ENCODE results near the gene SPTLC1.

SPTLC1 gene

GRCh38 chr9:92095236-92095635, 20.0 kb downstream of the SPTLC1 start:
- in situ Hi-C loops (cut with HindIII; ENCODE audit: low sequenced_read_pairs), result no loop called here

GRCh38 chr9:92094655-92095054, 20.6 kb downstream of the SPTLC1 start:
- in situ Hi-C loops (cut with HindIII; ENCODE audit: low sequenced_read_pairs), result no loop called here

- in situ Hi-C loops (cut with HindIII; ENCODE audit: low sequenced_read_pairs), result no loop called here
These were observed 37.3 kb downstream of the SPTLC1 start for GRCh38 chr9:92077888-92078287.

- in situ Hi-C loops (cut with HindIII; ENCODE audit: low sequenced_read_pairs), result no loop called here
These were observed 43.6 kb downstream of the SPTLC1 start for GRCh38 chr9:92071634-92072033.

DNA sequence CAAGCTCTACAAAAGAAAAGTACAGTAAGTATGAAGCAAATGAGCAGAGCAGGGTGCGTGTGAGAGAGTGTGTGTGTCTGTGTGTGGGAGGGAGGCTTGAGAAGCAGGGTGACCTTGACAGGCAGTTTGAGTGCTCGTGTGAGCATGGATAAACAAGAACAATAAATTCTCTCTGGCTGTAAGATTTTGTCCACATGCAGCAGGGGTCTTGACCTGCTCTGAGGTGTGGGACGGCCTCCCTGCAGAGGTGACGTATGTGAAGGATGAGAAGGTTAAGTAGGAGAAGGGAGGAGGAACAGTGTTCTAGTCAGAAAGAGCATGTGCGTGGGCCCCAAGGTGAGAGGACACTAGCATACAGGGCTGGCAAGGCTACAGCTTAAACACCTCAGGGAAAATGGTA, 49.0 kb downstream of the SPTLC1 start:
- in situ Hi-C loops (cut with HindIII; ENCODE audit: low sequenced_read_pairs), result no loop called here

- in situ Hi-C loops (cut with HindIII; ENCODE audit: low sequenced_read_pairs), result no loop called here
These were observed 50.5 kb downstream of the SPTLC1 start for GRCh38 chr9:92064711-92065110.

GRCh38 chr9:92061184-92061583, 54.0 kb downstream of the SPTLC1 start:
- in situ Hi-C loops (cut with HindIII; ENCODE audit: low sequenced_read_pairs), result no loop called here

GRCh38 chr9:92059661-92060060, 55.6 kb downstream of the SPTLC1 start:
- in situ Hi-C loops (cut with HindIII; ENCODE audit: low sequenced_read_pairs), result no loop called here

DNA sequence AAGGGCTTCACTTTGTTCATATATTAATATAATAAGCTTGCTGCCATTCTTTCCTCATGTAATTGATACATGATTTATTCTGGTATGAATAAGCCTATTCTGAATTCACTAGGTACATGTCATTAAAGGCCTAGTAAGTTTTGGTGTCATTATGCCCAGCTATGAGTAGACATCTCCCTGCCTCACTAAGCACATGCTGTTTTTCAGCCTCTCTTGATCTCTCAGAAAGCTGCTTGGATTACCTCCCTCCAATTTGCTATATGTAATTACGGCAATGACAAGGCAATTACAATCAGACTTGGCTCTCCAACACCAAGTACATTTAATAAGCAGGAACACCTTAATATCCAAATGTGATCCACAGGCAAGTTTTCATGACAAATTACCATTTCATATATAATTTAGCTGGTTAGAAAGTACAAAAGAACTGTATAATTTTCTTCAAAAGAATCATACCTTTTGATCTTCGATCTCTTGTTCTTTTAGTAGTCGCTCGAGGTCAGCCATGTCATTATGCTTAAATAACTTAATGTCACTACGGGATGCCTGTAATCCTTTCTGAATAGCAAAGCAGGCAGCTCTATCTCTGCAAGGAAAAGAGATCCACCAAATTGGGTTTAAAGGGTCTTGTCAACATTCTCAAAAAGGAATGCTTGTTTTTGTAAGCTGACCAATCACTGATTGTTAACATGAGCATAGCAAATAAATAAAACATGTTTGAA, 56.3 kb downstream of the SPTLC1 start:
- in situ Hi-C loops (cut with HindIII; ENCODE audit: low sequenced_read_pairs), result no loop called here

DNA sequence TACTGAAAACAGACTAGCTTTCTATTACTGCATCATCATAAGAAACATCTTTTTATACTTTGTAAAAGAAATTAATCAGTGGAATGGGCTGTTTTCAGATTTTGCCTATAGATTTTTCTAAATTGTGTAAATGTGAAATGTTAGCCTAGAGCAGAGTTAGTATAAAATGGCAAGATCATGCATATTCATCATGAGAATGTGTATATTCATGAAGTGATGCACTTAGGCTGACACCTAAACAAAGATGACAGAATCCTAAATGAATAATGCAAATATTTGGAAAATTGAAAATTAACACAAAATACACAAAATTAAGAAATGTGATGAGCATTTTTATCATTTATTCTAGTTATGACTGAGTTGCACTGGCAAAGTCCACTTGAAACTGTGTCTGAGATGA, 57.2 kb downstream of the SPTLC1 start:
- in situ Hi-C loops (cut with HindIII; ENCODE audit: low sequenced_read_pairs), result no loop called here

- in situ Hi-C loops (cut with HindIII; ENCODE audit: low sequenced_read_pairs), result no loop called here
These were observed 58.0 kb downstream of the SPTLC1 start for GRCh38 chr9:92057226-92057625.

DNA sequence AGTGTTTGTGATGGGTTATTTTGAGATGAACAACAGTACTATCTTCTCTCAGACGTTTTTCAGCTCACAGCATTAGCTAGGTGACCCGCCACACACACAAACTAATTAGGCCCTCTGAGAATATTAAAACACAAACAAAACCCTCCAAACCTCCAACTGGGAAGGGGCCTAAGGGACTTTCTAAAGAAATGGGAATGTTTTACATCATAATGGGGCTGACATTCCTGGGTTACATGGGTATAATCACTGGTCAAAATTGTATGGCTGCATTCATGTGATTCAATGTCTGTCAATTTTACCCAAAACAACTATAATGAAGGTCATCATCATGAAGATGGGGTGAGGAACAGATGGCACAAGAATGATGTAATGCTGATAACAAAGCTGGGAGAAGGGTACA, 59.6 kb downstream of the SPTLC1 start:
- in situ Hi-C loops (cut with HindIII; ENCODE audit: low sequenced_read_pairs), result no loop called here

DNA sequence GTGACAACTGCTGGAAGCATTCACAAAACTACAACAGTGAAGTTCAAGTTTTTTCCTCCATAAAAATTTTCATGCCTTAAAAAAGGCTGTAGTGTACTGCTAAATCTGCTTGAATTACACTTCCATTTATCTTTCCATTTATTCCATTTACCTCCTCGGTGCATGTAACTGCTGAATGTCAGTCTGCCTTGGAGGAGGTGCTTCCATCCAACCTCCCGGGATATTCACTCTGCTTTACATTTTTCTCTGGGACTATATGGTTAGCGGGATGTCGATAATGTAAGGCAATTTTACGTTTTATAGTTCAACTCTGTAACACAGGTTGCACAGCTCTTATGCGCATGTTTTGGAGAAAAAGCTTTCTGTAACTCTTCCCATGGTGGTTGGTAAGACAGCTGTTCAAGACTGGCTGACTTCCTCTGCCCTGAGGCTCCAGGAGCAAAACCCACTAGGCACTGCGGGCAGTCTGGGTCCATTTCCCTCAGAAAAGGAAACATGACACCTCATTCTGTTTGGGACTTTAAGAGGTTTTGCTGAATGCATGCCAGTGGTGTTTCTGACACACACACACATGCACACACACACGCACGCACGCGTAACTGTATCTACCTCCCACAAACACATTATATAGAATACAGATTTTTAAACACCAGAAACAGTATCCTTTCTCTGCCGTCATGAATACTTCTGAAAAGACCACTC, 66.1 kb downstream of the SPTLC1 start:
- in situ Hi-C loops (cut with HindIII; ENCODE audit: low sequenced_read_pairs), result loop anchor here (25.0 kb wide), 1 partner anchor 262 kb away; no protein-coding TSS in a partner anchor

GRCh38 chr9:92047500-92047899, 67.7 kb downstream of the SPTLC1 start:
- in situ Hi-C loops (cut with HindIII; ENCODE audit: low sequenced_read_pairs), result loop anchor here (25.0 kb wide), 1 partner anchor 260 kb away; no protein-coding TSS in a partner anchor

DNA sequence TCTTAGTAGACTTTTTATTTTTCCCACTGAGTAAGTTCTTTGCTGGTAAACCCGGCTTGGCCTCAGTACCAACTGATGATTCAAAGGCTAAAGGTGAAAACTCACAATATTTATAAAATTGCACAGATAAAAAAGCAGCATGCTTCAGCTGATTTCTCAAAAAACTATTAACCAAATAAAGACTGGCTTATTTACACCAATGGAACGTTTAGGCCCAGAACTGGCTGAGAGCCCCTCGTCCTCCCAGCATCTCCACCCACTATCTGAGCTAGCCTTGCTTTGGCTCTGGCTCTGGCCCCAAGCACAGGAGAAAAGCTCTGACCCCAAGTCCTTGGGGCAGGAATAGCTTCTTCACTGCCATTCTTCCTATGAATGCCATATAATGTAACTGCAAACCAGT, 68.5 kb downstream of the SPTLC1 start:
- in situ Hi-C loops (cut with HindIII; ENCODE audit: low sequenced_read_pairs), result loop anchor here (25.0 kb wide), 1 partner anchor 259 kb away; no protein-coding TSS in a partner anchor

- in situ Hi-C loops (cut with HindIII; ENCODE audit: low sequenced_read_pairs), result loop anchor here (25.0 kb wide), 1 partner anchor 258 kb away; no protein-coding TSS in a partner anchor
These were observed 70.3 kb downstream of the SPTLC1 start for GRCh38 chr9:92044936-92045335.

DNA sequence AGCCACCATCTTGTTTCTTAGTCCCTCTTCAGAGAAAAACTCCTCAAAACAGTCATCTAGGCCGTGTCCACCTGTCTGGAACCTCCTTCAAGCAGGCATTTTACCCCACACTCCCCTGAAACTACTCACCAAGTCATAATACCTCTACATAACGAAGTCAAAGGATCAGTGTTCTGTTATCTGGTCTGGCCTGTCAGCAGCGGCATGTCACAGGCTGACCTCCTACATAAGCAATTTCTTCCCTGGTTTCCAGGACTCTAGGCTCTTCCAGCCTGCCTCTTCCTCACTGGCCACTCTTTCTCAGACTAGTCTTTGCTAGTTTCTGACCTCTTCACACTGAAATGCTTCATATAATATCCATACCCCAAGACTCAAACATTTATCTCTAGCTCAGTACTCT, 72.2 kb downstream of the SPTLC1 start:
- in situ Hi-C loops (cut with HindIII; ENCODE audit: low sequenced_read_pairs), result loop anchor here (25.0 kb wide), 1 partner anchor 256 kb away; no protein-coding TSS in a partner anchor

- in situ Hi-C loops (cut with HindIII; ENCODE audit: low sequenced_read_pairs), result loop anchor here (25.0 kb wide), 1 partner anchor 255 kb away; no protein-coding TSS in a partner anchor
These were observed 73.0 kb downstream of the SPTLC1 start for GRCh38 chr9:92042260-92042659.

DNA sequence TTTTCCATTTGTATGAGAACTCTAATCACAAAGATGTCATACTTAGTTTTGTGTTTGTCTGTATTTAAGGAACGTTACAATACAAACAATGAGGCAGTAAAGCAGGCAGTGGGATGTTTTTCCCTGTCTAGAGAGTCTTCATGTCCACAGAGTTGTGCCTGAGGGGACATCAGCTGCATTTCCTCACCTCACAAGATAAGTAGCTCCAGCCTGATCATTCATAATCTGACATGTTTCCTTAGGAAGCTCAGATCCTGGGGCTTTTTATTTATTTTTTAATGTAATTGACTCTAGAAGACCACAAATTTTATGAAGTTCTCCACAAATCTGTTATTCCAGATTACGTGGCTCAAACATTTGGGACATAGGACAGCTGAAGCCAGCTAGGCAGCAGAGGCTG, 78.5 kb downstream of the SPTLC1 start:
- in situ Hi-C loops (cut with HindIII; ENCODE audit: low sequenced_read_pairs), result loop anchor here (25.0 kb wide), 1 partner anchor 249 kb away; no protein-coding TSS in a partner anchor

DNA sequence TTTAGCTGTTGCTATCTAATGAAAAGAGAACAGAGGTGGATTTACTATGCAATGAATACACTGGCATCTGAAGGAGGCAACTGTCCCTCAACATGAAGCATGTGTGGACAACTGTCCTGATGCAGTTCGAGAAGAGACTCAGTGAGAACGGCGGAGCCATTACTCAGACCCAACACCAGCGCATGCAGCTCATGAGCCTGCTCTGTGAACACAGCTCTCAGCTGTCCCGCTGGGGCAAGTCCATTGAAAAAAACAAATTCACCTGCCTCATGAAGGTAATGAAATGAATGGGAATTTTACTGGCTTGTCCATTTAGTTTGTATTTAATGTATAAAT, 78.8 kb downstream of the SPTLC1 start:
- in situ Hi-C loops (cut with HindIII; ENCODE audit: low sequenced_read_pairs), result loop anchor here (25.0 kb wide), 1 partner anchor 249 kb away; no protein-coding TSS in a partner anchor

DNA sequence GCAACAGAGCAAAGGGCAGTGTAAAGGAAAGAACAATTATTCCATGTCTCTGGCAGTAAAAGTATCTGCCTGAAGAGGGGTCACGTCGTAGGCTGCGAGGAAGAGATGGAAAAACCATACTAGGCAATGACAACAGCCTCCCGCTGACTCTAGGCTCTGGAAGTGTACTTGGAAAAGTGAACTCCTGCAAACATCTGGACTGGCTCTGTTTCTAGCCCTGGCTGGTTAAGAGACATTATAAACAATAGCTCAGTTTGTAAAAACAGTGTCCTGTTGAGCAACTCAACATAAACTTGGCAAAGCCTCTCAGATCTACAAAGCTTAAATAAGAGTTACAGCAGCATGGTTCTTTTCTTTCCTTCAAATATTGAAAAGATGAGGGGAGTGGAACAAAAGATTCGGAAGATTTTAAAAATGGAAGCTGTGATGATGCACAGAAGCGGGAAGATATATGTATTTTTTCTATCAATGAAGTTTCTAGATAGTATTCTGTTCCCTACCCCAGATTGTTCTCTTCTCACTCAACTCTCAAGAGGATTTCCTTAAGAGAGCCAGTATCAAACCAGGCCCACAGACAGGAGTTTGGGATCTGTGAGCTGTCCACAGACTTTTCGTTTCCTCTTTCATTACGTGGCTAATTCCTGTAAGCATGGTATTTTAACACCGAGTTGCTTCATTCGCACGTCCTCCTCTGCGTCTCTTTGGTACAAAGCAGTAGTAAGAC, 79.4 kb downstream of the SPTLC1 start:
- in situ Hi-C loops (cut with HindIII; ENCODE audit: low sequenced_read_pairs), result loop anchor here (25.0 kb wide), 1 partner anchor 249 kb away; no protein-coding TSS in a partner anchor
